HG02759 (cell line): ENCODE results near the gene DR1.
"Not testable (repeated sequence)": the region's sequence is repeated elsewhere in the genome, so short reads cannot be mapped to it uniquely, and the experiment has no call there.

Experiments used
- ATAC-seq: cut with Tn5 transposase; IDR thresholded peaks from one replicate; pipeline ENCODE4 v1.9.1; 2021; ENCODE audit warnings: mild to moderate bottlenecking, moderate library complexity; ENCODE audit not compliant: unreplicated experiment

The DR1 gene

DNA sequence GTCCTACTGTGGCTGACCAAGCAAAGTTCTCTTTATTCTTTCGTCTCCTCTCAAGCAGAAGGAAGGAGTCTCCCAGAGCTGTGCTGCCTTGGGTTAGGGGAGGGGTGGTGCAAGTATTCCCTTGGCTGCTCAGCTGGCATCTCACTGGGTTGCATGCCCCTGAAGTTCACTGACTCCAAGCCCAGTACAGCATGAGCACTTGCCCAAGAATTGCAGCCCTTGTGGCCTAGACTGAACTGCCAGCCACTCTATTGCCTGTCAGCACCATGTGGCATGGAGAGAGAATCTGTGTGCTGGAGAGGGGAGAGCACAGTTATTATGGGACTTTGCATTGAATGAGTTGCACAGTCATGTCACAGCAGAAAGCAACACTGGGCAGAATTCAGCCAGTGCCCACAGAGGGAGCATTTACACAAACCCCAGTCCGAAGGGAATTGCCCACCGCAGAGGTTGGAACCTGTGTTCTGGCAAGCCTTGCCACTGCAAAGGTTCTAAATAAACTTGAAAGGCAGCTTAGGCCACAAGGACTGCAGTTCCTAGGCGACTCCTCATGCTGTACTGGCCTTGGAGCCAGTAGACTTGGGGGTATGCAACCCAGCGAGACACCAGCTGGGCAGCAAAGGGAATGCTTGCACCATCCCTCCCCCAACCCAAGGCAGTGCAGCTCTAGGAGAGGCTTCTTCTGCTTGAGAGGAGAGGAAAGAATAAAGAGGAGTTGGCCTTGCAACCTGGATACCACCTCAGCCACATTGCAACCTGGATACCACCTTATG lies 28.8 kb downstream of the DR1 start:
- no peak for ATAC-seq

DNA sequence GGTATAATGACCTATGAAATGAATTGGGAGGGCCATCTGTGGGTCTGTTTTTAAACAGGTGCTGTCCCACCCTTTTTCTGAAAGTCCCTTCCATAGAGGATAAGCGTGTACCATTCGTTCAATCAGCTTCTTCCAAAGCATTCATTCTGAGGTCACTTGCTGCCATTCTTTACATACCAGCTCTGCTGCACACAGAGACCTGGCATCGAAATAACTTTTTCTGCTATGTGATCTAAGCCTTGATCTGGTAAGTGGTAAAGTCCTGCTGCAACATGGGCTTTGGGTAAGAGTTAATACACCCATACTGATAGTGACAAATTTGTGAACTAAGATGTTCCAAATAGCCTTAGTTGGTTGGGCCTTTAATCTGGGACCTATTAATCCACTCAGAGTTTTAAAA lies 38.9 kb downstream of the DR1 start:
- ATAC-seq = no peak

DNA sequence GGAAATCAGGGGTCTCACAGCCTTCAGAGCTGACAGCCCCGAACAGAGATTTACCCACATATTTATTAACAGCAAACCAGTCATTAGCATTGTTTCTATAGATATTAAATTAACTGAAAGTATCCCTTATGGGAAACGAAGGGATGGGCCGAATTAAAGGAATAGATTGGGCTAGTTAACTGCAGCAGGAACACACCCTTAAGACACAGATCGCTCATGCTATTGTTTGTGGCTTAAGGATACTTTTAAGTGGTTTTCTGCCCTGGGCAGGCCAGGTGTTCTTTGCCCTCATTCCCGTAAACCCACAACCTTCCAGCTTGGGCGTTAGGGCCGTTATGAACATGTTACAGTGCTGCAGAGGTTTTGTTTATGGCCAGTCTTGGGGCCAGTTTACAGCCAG lies 40.6 kb downstream of the DR1 start:
- not testable (repeated sequence) for ATAC-seq

DNA sequence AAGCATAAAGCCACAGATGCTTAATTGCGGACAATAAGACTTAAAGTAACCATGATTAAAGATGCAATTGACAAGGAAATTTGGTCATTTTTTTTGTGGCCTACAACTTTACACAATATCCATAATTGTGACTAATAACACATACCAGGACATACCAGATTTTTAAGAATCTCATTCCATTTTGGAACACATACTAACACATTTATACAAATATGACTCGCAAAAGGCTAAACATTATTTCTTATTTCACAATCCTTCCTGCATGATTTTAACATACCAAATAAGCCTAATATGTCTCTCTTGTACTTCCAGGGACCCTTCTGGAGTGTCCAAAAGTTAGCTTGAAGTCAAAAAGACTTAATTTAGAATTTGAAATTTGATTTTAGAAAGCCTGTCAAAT lies 48.8 kb downstream of the DR1 start:
- no peak for ATAC-seq

DNA sequence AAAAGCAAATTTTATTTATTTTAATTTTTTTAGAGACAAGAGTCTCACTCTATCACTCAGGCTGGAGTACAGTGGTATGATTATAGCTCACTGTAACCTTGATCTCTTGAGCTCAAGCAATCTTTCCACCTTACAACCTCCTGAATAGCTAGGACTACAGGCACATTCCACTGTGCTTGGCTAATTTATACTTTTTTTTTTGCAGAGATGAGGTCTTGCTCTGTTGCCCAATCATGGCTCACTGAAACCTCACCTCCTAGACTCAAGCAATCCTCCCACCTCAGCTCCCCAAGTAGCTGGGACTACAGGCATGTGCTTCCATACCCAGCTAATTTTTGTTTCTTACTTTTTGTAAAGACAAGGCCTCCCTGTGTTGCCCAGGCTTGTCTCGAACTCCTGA lies 49.5 kb downstream of the DR1 start:
- ATAC-seq = no peak

DNA sequence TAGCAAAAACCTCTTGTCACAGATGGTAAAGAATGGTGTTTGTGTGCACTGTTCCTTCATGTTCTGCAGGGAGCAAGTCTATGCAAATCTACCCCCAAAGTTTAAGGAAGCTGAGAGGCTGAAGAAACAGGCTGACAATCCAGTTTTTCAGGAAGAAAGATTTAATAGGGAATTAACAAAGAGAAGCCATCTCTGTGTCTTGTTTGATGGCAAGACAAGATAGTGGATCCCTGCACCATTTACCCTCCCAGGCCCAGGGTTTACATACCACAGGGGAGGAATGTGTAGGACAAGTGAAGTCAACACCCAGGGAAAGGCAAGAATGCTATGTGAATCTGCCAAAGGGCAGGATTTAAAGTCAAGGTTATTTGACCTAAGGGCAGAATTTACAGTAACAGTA lies 54.1 kb downstream of the DR1 start:
- no peak for ATAC-seq

DNA sequence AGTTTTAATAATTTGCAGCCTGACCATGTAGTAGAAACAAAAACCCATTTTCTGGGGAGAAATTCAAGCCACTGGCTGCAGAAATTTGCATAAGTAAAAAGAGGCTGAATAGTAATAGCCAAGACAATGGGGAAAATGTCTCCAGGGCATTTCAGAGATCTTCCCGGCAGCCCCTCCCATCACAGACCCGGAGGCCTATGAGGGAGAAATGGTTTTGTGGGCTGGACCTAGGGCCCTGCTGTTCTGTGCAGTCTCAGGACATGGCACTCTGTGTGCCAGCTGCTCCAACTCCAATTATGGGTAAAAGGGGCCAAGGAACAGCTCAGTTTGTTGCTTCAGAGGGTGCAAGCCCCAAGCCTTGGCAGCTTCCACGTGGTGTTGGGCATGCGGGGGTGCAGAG lies 62.5 kb downstream of the DR1 start:
- no peak for ATAC-seq

DNA sequence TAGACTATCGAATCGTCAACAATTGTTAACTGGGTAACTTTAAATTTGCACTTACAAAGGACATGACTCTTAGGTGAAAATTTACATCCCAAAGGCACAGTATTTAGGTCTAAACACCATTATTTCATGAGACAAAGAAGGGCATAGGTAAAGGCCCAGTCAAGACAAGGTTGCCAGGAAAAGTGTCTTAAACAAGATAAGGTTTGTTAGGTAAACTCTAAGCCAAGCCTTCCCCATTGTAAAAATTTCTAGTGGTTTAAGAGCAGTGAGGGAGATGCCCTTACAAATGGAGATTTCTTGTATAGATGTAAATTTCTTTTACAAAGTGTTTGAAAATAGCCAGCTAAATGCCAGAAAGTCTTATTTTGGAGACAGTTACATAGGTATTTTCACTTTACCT lies 65.3 kb downstream of the DR1 start:
- ATAC-seq = no peak

DNA sequence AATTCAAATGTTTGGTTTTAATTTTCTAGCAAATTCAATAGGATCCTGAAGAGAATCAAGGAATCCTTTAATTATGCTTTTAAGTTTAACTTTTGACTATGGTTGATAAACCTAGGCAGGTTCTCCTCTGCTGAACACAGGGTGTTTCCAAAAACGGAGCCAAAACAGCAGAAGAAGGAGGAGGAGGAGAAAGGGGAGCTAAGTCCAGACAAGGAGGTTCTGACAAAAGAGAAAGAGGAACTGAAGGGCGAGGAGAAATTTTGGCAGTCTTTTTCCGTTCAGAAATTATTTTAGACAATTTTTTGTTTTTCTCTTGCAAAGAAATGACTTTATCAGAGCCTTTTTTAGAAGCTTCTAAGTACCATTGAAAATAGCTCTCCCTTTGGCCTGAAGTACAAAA lies 69.0 kb downstream of the DR1 start:
- no peak for ATAC-seq

DNA sequence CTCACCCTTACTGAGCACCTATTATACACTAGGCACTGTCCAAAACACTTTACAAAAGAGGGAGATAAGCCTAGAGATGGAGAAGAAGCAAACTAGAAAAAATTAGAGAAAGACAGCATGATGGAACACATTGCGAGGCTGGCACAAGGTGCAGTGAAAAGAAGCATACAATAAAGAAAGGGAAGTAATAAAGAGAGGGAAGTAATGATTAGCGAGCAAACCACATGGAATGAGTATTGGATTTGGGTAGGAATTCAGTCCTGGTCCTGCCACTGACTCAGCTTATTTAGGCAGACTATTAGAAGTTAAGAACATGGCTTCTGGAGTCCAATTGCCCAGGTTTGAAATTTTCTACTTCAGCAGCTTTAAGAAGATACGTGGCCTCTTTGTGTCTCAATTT lies 69.6 kb downstream of the DR1 start:
- no peak for ATAC-seq

DNA sequence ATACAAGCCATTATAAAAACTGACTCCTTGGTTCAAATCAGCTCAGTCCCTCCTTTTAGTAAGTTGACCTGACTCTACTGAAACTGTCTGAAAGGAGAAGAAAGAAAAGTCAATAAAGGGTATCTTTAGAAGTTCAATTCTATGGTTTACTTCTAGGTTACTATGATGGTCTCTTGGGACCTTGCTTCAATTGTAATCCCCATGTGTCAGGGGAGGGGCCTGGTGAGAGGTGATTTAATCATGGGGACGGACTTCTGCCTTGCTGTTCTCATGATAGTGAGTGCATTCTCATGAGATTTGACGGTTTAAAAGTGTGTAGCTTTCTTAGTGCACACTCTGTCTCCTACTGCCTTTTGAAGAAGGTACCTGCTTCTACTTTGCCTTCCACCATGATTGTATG lies 70.5 kb downstream of the DR1 start:
- no peak for ATAC-seq
